Liver (tissue), 1 donor: ENCODE measurements around the gene WTIP.

ENCODE experiments used
- YY1 ChIP-seq: IDR thresholded peaks from 2 replicates; pipeline ENCODE4 v1.6.1; 2016; ENCODE audit warnings: antibody characterized with exemption, mild to moderate bottlenecking
- TF ChIP-seq, protein P1 (sequence below): IDR thresholded peaks from 2 replicates; pipeline ENCODE4 v1.6.1; 2016; ENCODE audit warnings: antibody characterized with exemption

DNA sequence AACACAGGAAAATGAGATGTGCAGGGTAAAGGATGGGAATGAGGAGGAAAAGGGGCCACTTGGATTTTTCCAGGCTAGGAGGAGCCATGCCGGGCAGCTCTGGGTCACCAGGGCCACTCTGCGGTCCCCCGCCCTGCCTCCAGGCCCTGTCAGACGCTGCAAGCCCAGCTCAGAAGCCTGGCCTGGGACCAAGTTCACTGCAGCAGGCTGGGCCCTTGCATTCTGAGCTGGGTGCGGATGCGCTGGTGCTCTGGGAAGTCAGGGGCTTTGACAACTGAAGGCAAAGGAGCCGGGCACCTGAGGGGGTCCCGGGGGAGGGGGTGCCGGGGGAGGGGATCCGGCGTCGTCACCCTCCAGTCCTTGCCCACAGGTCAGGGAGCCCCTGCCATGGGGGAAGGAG lies 77.5 kb downstream of the WTIP start:
- TF ChIP-seq YY1: no peak
- TF ChIP-seq, protein P1, sequence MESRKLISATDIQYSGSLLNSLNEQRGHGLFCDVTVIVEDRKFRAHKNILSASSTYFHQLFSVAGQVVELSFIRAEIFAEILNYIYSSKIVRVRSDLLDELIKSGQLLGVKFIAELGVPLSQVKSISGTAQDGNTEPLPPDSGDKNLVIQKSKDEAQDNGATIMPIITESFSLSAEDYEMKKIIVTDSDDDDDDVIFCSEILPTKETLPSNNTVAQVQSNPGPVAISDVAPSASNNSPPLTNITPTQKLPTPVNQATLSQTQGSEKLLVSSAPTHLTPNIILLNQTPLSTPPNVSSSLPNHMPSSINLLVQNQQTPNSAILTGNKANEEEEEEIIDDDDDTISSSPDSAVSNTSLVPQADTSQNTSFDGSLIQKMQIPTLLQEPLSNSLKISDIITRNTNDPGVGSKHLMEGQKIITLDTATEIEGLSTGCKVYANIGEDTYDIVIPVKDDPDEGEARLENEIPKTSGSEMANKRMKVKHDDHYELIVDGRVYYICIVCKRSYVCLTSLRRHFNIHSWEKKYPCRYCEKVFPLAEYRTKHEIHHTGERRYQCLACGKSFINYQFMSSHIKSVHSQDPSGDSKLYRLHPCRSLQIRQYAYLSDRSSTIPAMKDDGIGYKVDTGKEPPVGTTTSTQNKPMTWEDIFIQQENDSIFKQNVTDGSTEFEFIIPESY: no peak
